Lower lobe of right lung (tissue), 2 donors: ENCODE measurements around the gene CALN1. TPM values are rescaled to one million over a fixed set of nuclear protein-coding genes. Genes with fewer than 3 reads are reported as not detected.

Experiments used
- ATAC-seq, 2 donors: fragments of 200-7000 bp; cut with Tn5 transposase; one replicate each; pipeline ENCODE4 v1.9.1; 2020 to 2022; ENCODE audit warnings: mild to moderate bottlenecking in 2 of 2, moderate library complexity in 2 of 2
- DNase-seq: peaks from one replicate; pipeline ENCODE4 v3.0.0-alpha.2; 2020
- H3K27ac ChIP-seq: fragments of 200-600 bp; one replicate; pipeline ENCODE4 v1.8.0; 2022
- H3K27me3 ChIP-seq: fragments of 200-600 bp; one replicate; pipeline ENCODE4 v1.8.0; 2022; ENCODE audit warnings: low read depth
- H3K36me3 ChIP-seq: fragments of 200-600 bp; one replicate; pipeline ENCODE4 v1.8.0; 2022; ENCODE audit warnings: mild to moderate bottlenecking
- H3K4me1 ChIP-seq: fragments of 200-600 bp; one replicate; pipeline ENCODE4 v1.8.0; 2022
- H3K4me3 ChIP-seq: fragments of 200-600 bp; one replicate; pipeline ENCODE4 v1.8.0; 2022; ENCODE audit warnings: mild to moderate bottlenecking
- H3K9me3 ChIP-seq: fragments of 200-600 bp; one replicate; pipeline ENCODE4 v1.8.0; 2022
- CTCF ChIP-seq: fragments of 200-600 bp; IDR thresholded peaks from one replicate; pipeline ENCODE4 v1.8.0; 2022; ENCODE audit warnings: antibody characterized with exemption, mild to moderate bottlenecking
- intact Hi-C: fragments of 100-400 bp; cut with DNase I; formaldehyde crosslinking; loops from one replicate; pipeline ENCODE4 v1.11.0; 2022
- total RNA-seq: library from RNA; stranded (reverse); fragmentation: NEBNext Ultra II Directional; extraction: Animal tissue kit (Norgen Biotek cat#: 25700); gene quantifications from one replicate; pipeline ENCODE4 v1.2.1, GENCODE V29; 2021
- donor health status: DM: no; HTN: yes; CAD: no; lungs with severe emphysema.

The CALN1 gene
- total RNA-seq, 1 donor from 2014 or later, result not detected

GRCh38 chr7:72017756-72018155, 394.4 kb downstream of the CALN1 start:
- Histone ChIP-seq H3K9me3 (no peaks in the 10 kb centered on the region), H3K27me3 (no peaks in the 10 kb centered on the region), H3K4me1 (no peaks in the 10 kb centered on the region), H3K27ac (no peak overlapping the region), H3K4me3 (no peak overlapping the region), H3K36me3 (no peaks in the 10 kb centered on the region)
- no peak for TF ChIP-seq CTCF
- DNase-seq (no peak), ATAC-seq (no peak)
- intact Hi-C loops, result no loop called here

GRCh38 chr7:72016574-72016973, 395.6 kb downstream of the CALN1 start:
- no peak for DNase-seq
- intact Hi-C loops, result no loop called here
- H3K36me3 ChIP-seq, result no peaks in the 10 kb centered on the region
- no peak overlapping the region for H3K27ac ChIP-seq
- no peaks in the 10 kb centered on the region for H3K4me1 ChIP-seq
- H3K27me3 ChIP-seq, result no peaks in the 10 kb centered on the region
- no peak for TF ChIP-seq CTCF
- no peak overlapping the region for H3K4me3 ChIP-seq
- ATAC-seq, result no peak
- H3K9me3 ChIP-seq, result no peaks in the 10 kb centered on the region

GRCh38 chr7:72015136-72015535, 397.0 kb downstream of the CALN1 start:
- Histone ChIP-seq H3K27ac (no peak overlapping the region), H3K4me3 (no peak overlapping the region), H3K9me3 (no peaks in the 10 kb centered on the region), H3K36me3 (no peaks in the 10 kb centered on the region), H3K4me1 (no peaks in the 10 kb centered on the region), H3K27me3 (no peaks in the 10 kb centered on the region)
- no peak for ATAC-seq
- no peak for TF ChIP-seq CTCF
- no peak for DNase-seq
- intact Hi-C loops, result no loop called here

- ATAC-seq (no peak), DNase-seq (no peak)
- no peaks in the 10 kb centered on the region for H3K27me3 ChIP-seq
- no peak overlapping the region for H3K4me3 ChIP-seq
- H3K27ac ChIP-seq, result no peak overlapping the region
- H3K9me3 ChIP-seq, result no peaks in the 10 kb centered on the region
- H3K36me3 ChIP-seq, result no peaks in the 10 kb centered on the region
- no peaks in the 10 kb centered on the region for H3K4me1 ChIP-seq
- intact Hi-C loops, result no loop called here
- no peak for TF ChIP-seq CTCF
Observed at GRCh38 chr7:72007018-72007417, 405.1 kb downstream of the CALN1 start.

- intact Hi-C loops, result no loop called here
- H3K27me3 ChIP-seq, result no peaks in the 10 kb centered on the region
- no peak overlapping the region for H3K27ac ChIP-seq
- H3K36me3 ChIP-seq, result no peaks in the 10 kb centered on the region
- no peak for ATAC-seq
- no peaks in the 10 kb centered on the region for H3K4me1 ChIP-seq
- no peak for TF ChIP-seq CTCF
- H3K9me3 ChIP-seq, result no peaks in the 10 kb centered on the region
- no peak for DNase-seq
- H3K4me3 ChIP-seq, result no peak overlapping the region
Observed at GRCh38 chr7:72003236-72003635, 408.9 kb downstream of the CALN1 start.

GRCh38 chr7:71996141-71996540, 416.0 kb downstream of the CALN1 start:
- no peak overlapping the region for H3K4me3 ChIP-seq
- H3K4me1 ChIP-seq, result no peaks in the 10 kb centered on the region
- no peaks in the 10 kb centered on the region for H3K27me3 ChIP-seq
- no peaks in the 10 kb centered on the region for H3K36me3 ChIP-seq
- no peak for TF ChIP-seq CTCF
- H3K9me3 ChIP-seq, result no peaks in the 10 kb centered on the region
- intact Hi-C loops, result no loop called here
- DNase-seq (no peak), ATAC-seq (no peak)
- no peak overlapping the region for H3K27ac ChIP-seq
